ENCODE results near the gene TOMM20L. TPM values are rescaled to one million over a fixed set of nuclear protein-coding genes. Genes with fewer than 3 reads are reported as not detected.

The TOMM20L gene
- total RNA-seq, 4 donors from 2014 or later: not detected

- Histone ChIP-seq H3K9me3 (no peaks in the 10 kb centered on the region), H3K4me1 (no peaks in the 10 kb centered on the region), H3K4me3 (no peak overlapping the region), H3K36me3 (peaks cover 0 to 77% (median 0%) of the 10 kb centered on the region in 3 donors), H3K27ac (no peak overlapping the region), H3K27me3 (no peaks in the 10 kb centered on the region)
- TF ChIP-seq POLR2A (IDR thresholded peaks at IDR 0.05): no peak
- peak in 3 of 6 experiments; percentile 31 to 38 (median 34) for TF ChIP-seq CTCF (IDR thresholded peaks at IDR 0.05)
- no peak for DNase-seq
These were observed 32.8 kb upstream of the TOMM20L start for GRCh38 chr14:58362798-58363412.

- Histone ChIP-seq H3K9me3 (no peaks in the 10 kb centered on the region), H3K4me3 (no peak overlapping the region), H3K36me3 (peaks cover 0 to 86% (median 0%) of the 10 kb centered on the region in 3 donors), H3K27ac (no peak overlapping the region), H3K4me1 (no peaks in the 10 kb centered on the region), H3K27me3 (no peaks in the 10 kb centered on the region)
- no peak for TF ChIP-seq CTCF (IDR thresholded peaks at IDR 0.05)
- no peak for TF ChIP-seq POLR2A (IDR thresholded peaks at IDR 0.05)
- DNase-seq: no peak
These were observed 31.4 kb upstream of the TOMM20L start for GRCh38 chr14:58364316-58364715.

- DNase-seq: no peak
- TF ChIP-seq POLR2A (IDR thresholded peaks at IDR 0.05) (no peak), CTCF (IDR thresholded peaks at IDR 0.05) (no peak)
- H3K27me3 ChIP-seq: no peaks in the 10 kb centered on the region
- peaks cover 0 to 82% (median 0%) of the 10 kb centered on the region in 3 donors for H3K36me3 ChIP-seq
- no peak overlapping the region for H3K27ac ChIP-seq
- no peak overlapping the region for H3K4me3 ChIP-seq
- no peaks in the 10 kb centered on the region for H3K9me3 ChIP-seq
- no peaks in the 10 kb centered on the region for H3K4me1 ChIP-seq
These were observed 28.4 kb upstream of the TOMM20L start for GRCh38 chr14:58367296-58367695.

- Histone ChIP-seq H3K9me3 (no peaks in the 10 kb centered on the region), H3K4me1 (no peaks in the 10 kb centered on the region), H3K4me3 (no peak overlapping the region), H3K36me3 (peaks cover 0 to 95% (median 0%) of the 10 kb centered on the region in 3 donors), H3K27me3 (no peaks in the 10 kb centered on the region), H3K27ac (no peak overlapping the region)
- TF ChIP-seq CTCF (IDR thresholded peaks at IDR 0.05) (no peak), POLR2A (IDR thresholded peaks at IDR 0.05) (no peak)
- no peak for DNase-seq
These were observed 26.8 kb upstream of the TOMM20L start for GRCh38 chr14:58368956-58369355.

GRCh38 chr14:58376791-58377190 lies 18.9 kb upstream of the TOMM20L start:
- no peak for DNase-seq
- no peaks in the 10 kb centered on the region for H3K27me3 ChIP-seq
- no peak overlapping the region for H3K4me3 ChIP-seq
- H3K9me3 ChIP-seq: no peaks in the 10 kb centered on the region
- TF ChIP-seq CTCF (IDR thresholded peaks at IDR 0.05): no peak
- no peak for TF ChIP-seq POLR2A (IDR thresholded peaks at IDR 0.05)
- H3K4me1 ChIP-seq: no peaks in the 10 kb centered on the region
- H3K36me3 ChIP-seq: peaks cover 0 to 60% (median 0%) of the 10 kb centered on the region in 3 donors
- no peak overlapping the region for H3K27ac ChIP-seq

All from Peyer's patch (tissue), 4 donors.